Peyer's patch (tissue), 4 donors: ENCODE results near the gene ENG. TPM values are rescaled to one million over a fixed set of nuclear protein-coding genes. Genes with fewer than 3 reads are reported as not detected.

Experiments
- DNase-seq, 3 donors: peaks; one replicate each; pipeline ENCODE4 v3.0.0-alpha.2; 2017 to 2019
- H3K27ac ChIP-seq, 4 donors: fragments of 200-600 bp; sonication (generic); one replicate each; pipeline ENCODE4 v1.5.1; 2016 to 2019
- H3K27me3 ChIP-seq, 2 donors: fragments of 200-600 bp; sonication (generic); one replicate each; pipeline ENCODE4 v1.5.1; 2019
- H3K36me3 ChIP-seq, 3 donors: fragments of 200-600 bp; sonication (generic); one replicate each; pipeline ENCODE4 v1.5.1; 2016 to 2019
- H3K4me1 ChIP-seq, 4 donors: fragments of 200-600 bp; sonication (generic); one replicate each; pipeline ENCODE4 v1.5.1; 2016 to 2019
- H3K4me3 ChIP-seq, 4 donors: fragments of 200-600 bp; sonication (generic); 1 replicate in 3 of 4; 2 replicates in 1 of 4; pipeline ENCODE4 v1.5.1; 2016 to 2019; ENCODE audit warnings: mild to moderate bottlenecking in 1 of 4
- H3K9me3 ChIP-seq, 4 donors: fragments of 200-600 bp; sonication (generic); one replicate each; pipeline ENCODE4 v1.5.1; 2016 to 2019; ENCODE audit warnings: mild to moderate bottlenecking in 1 of 4
- CTCF ChIP-seq, 6 experiments: fragments of 450-650 bp in 4 of 6; fragments of 200-600 bp in 2 of 6; sonication (generic) in 1 of 6; IDR thresholded peaks; one replicate each; pipeline ENCODE4 v1.5.1; 2017 to 2019; ENCODE audit warnings: antibody characterized with exemption in 6 of 6, mild to moderate bottlenecking in 3 of 6, moderate library complexity in 1 of 6
- POLR2A ChIP-seq, 2 donors: fragments of 450-650 bp; IDR thresholded peaks; one replicate each; pipeline ENCODE4 v1.5.1; 2017; ENCODE audit warnings: antibody characterized with exemption in 2 of 2, mild to moderate bottlenecking in 2 of 2, moderate library complexity in 2 of 2
- total RNA-seq, 4 donors: library from RNA; depleted of rRNA; stranded (reverse); fragments of >200 nt; gene quantifications; one replicate each; pipeline ENCODE4 v1.1.0, GENCODE V29; 2016

Gene ENG
- total RNA-seq, 4 donors from 2014 or later: 7.0 to 49.5 (median 25.0) TPM

- TF ChIP-seq POLR2A (IDR thresholded peaks at IDR 0.05) (no peak), CTCF (IDR thresholded peaks at IDR 0.05) (peak in 2 of 6 experiments; percentile 23 to 32)
- H3K27ac ChIP-seq: peak overlapping the region; percentile 82 to 93 (median 92)
- H3K36me3 ChIP-seq: peaks cover 0 to 6% (median 0%) of the 10 kb centered on the region in 3 donors
- peak overlapping the region; percentile 54 to 82 (median 76) for H3K4me3 ChIP-seq
- no peaks in the 10 kb centered on the region for H3K9me3 ChIP-seq
- H3K4me1 ChIP-seq: peaks cover 7 to 41% (median 20%) of the 10 kb centered on the region in 4 donors
- no peaks in the 10 kb centered on the region for H3K27me3 ChIP-seq
- no peak for DNase-seq
Observed at GRCh38 chr9:127801955-127802575, 52.4 kb downstream of the ENG start.

- H3K9me3 ChIP-seq: no peaks in the 10 kb centered on the region
Observed at GRCh38 chr9:127796852-127797370, 57.5 kb downstream of the ENG start.

GRCh38 chr9:127796225-127796813, 58.1 kb downstream of the ENG start:
- no peak for TF ChIP-seq POLR2A (IDR thresholded peaks at IDR 0.05)
- TF ChIP-seq CTCF (IDR thresholded peaks at IDR 0.05): no peak
- H3K27me3 ChIP-seq: no peaks in the 10 kb centered on the region
- peaks cover 0 to 47% (median 20%) of the 10 kb centered on the region in 4 donors for H3K4me1 ChIP-seq
- no peaks in the 10 kb centered on the region for H3K9me3 ChIP-seq
- peaks cover 0 to 20% (median 0%) of the 10 kb centered on the region in 3 donors for H3K36me3 ChIP-seq
- H3K27ac ChIP-seq: peak overlapping the region; percentile 28 to 75 (median 57)
- DNase-seq: peak; percentile 31 to 72 (median 62)
- no peak overlapping the region for H3K4me3 ChIP-seq

More at GRCh38 chr9:127796852-127797370, 57.5 kb downstream of the ENG start:
- DNase-seq: peak in 2 of 3 donors; percentile 48 to 51
- H3K27me3 ChIP-seq: no peaks in the 10 kb centered on the region
- H3K27ac ChIP-seq: peak overlapping the region; percentile 28 to 75 (median 57)
- H3K4me3 ChIP-seq: no peak overlapping the region
- H3K36me3 ChIP-seq: peaks cover 0 to 14% (median 0%) of the 10 kb centered on the region in 3 donors
- H3K4me1 ChIP-seq: peaks cover 3 to 47% (median 20%) of the 10 kb centered on the region in 4 donors
- TF ChIP-seq CTCF (IDR thresholded peaks at IDR 0.05) (no peak), POLR2A (IDR thresholded peaks at IDR 0.05) (no peak)

GRCh38 chr9:127794001-127794791, 60.3 kb downstream of the ENG start:
- Histone ChIP-seq H3K9me3 (no peaks in the 10 kb centered on the region), H3K27ac (peak overlapping the region in 2 of 4 donors; percentile 10 to 19), H3K4me1 (peaks cover 0 to 59% (median 20%) of the 10 kb centered on the region in 4 donors), H3K27me3 (no peaks in the 10 kb centered on the region), H3K4me3 (no peak overlapping the region), H3K36me3 (peaks cover 0 to 42% (median 0%) of the 10 kb centered on the region in 3 donors)
- peak in 1 of 3 donors; percentile 44 for DNase-seq
- TF ChIP-seq CTCF (IDR thresholded peaks at IDR 0.05) (no peak), POLR2A (IDR thresholded peaks at IDR 0.05) (no peak)

GRCh38 chr9:127793093-127793708, 61.3 kb downstream of the ENG start:
- H3K27ac ChIP-seq: peak overlapping the region in 2 of 4 donors; percentile 11 to 60
- H3K9me3 ChIP-seq: no peaks in the 10 kb centered on the region
- no peak overlapping the region for H3K4me3 ChIP-seq
- peak in 1 of 3 donors; percentile 43 for DNase-seq
- H3K36me3 ChIP-seq: peaks cover 0 to 51% (median 0%) of the 10 kb centered on the region in 3 donors
- TF ChIP-seq CTCF (IDR thresholded peaks at IDR 0.05) (no peak), POLR2A (IDR thresholded peaks at IDR 0.05) (no peak)
- peaks cover 0 to 62% (median 20%) of the 10 kb centered on the region in 4 donors for H3K4me1 ChIP-seq
- H3K27me3 ChIP-seq: no peaks in the 10 kb centered on the region
